ENCODE data around the gene GABRR3.

- no peak for TF ChIP-seq CTCF (conservative IDR thresholded peaks at IDR 0.05 in 1 of 2, IDR thresholded peaks at IDR 0.05 in 1 of 2; ENCODE audit: low read depth in 1 of 2, low read length in 2 of 2)
- no peak for TF ChIP-seq EZH2 (IDR thresholded peaks at IDR 0.05; ENCODE audit: low read length, missing control alignments)
Measured at GRCh38 chr3:97942801-97943546, 92.1 kb downstream of the GABRR3 start.
